K562 (cell line): ENCODE measurements around the gene KIFAP3. TPM values are rescaled to one million over a fixed set of nuclear protein-coding genes. Genes with fewer than 3 reads are reported as not detected.

Source experiments
- ATAC-seq: fragments of 200-7000 bp; cut with Tn5 transposase; 3 replicates; pipeline ENCODE4 v1.9.1; 2020; ENCODE audit warnings: moderate library complexity
- BruUV-seq: library from RNA; stranded (reverse); fragments of 400-500 nt; replicated peaks from 2 replicates; lab custom pipeline; 2021; lab: Mats Ljungman, UMichigan
- CTCF ChIA-PET: fragments of 300-600 bp; formaldehyde crosslinking; extraction: SDS; loops from one replicate; lab custom pipeline; 2021; ENCODE audit warnings: low intra/inter-chr PET ratio; lab: Yijun Ruan, JAX
- POLR2A ChIA-PET: fragments of 300-600, 350-650 bp; sonication (Branson Sonifier 250); formaldehyde crosslinking; extraction: SDS; loops from one replicate; lab custom pipeline; 2021; ENCODE audit warnings: antibody characterized with exemption, inconsistent platforms; lab: Yijun Ruan, JAX
- DNase-seq, 4 experiments: peaks; one replicate each; pipeline versions ENCODE4 v3.0.0 to v3.0.0-alpha.2; 2011 to 2018; ENCODE audit warnings: low spot score in 3 of 4, mixed read lengths in 3 of 4; ENCODE audit errors: extremely low read depth in 1 of 4
- FAIRE-seq: peaks from 2 replicates; lab custom pipeline; 2011; peaks lifted over from hg19 to GRCh38; lab: Jason Lieb, UNC
- H2AFZ ChIP-seq: 2 replicates; pipeline ENCODE4 v1.6.0; 2011; ENCODE audit warnings: low read depth, low read length, control low read depth, inconsistent platforms
- H3K27ac ChIP-seq: fragments of 200-600 bp; 3 replicates; pipeline ENCODE4 v1.8.0; 2011; ENCODE audit warnings: low read depth, mild to moderate bottlenecking, control low read depth, inconsistent platforms, low read length, moderate library complexity, mixed read lengths; ENCODE audit errors: extremely low read depth
- H3K27me3 ChIP-seq, 2 experiments: fragments of 300-600 bp in 1 of 2; 2 replicates in 1 of 2; 3 replicates in 1 of 2; pipeline versions ENCODE4 v1.6.0 to v1.8.0; 2011; ENCODE audit warnings: inconsistent platforms in 2 of 2, low read length in 2 of 2, mild to moderate bottlenecking in 1 of 2, mixed read lengths in 1 of 2, moderate library complexity in 1 of 2; ENCODE audit not compliant: control insufficient read depth in 2 of 2, insufficient read depth in 2 of 2
- H3K36me3 ChIP-seq: fragments of 300-600 bp; 3 replicates; pipeline ENCODE4 v1.8.0; 2011; ENCODE audit warnings: mild to moderate bottlenecking, low read length, inconsistent platforms; ENCODE audit not compliant: control insufficient read depth, insufficient read depth
- H3K4me1 ChIP-seq, 2 experiments: fragments of 200-600 bp in 1 of 2; replicated peaks in 1 of 2; 2 replicates in 1 of 2; 3 replicates in 1 of 2; pipeline versions ENCODE4 v1.5.1 to v1.8.0; 2011; ENCODE audit warnings: inconsistent platforms in 2 of 2, low read length in 2 of 2, mild to moderate bottlenecking in 1 of 2, mixed read lengths in 1 of 2, moderate library complexity in 1 of 2; ENCODE audit not compliant: control insufficient read depth in 2 of 2, insufficient read depth in 2 of 2
- H3K4me2 ChIP-seq: 2 replicates; pipeline ENCODE4 v1.6.1; 2011; ENCODE audit warnings: low read length, control low read depth, inconsistent platforms, mixed read lengths; ENCODE audit not compliant: insufficient read depth
- H3K4me3 ChIP-seq: fragments of 200-600 bp; sonication (generic), shearing (Covaris generic); 2 replicates; pipeline ENCODE4 v1.5.1; 2016; ENCODE audit warnings: control low read depth, inconsistent platforms
- H3K79me2 ChIP-seq: fragments of 200-600 bp; 3 replicates; pipeline ENCODE4 v1.8.0; 2011; ENCODE audit warnings: low read length, inconsistent platforms; ENCODE audit not compliant: control insufficient read depth, insufficient read depth
- H3K9ac ChIP-seq, 2 experiments: 2 replicates each; pipeline versions ENCODE4 v1.6.0 to v1.6.1; 2011; ENCODE audit warnings: low read depth in 2 of 2, low read length in 2 of 2, control low read depth in 1 of 2, inconsistent platforms in 1 of 2, mild to moderate bottlenecking in 1 of 2, mixed read lengths in 1 of 2; ENCODE audit not compliant: insufficient read depth in 1 of 2
- H3K9me1 ChIP-seq: one replicate; pipeline ENCODE4 v1.6.0; 2011; ENCODE audit warnings: inconsistent platforms, mild to moderate bottlenecking, low read length, moderate library complexity; ENCODE audit not compliant: control insufficient read depth, insufficient read depth
- H3K9me3 ChIP-seq: replicated peaks from 2 replicates; pipeline ENCODE4 v1.5.1; 2011; ENCODE audit warnings: low read depth, low read length, inconsistent platforms; ENCODE audit not compliant: control insufficient read depth, insufficient read depth
- H4K20me1 ChIP-seq: replicated peaks from 2 replicates; pipeline ENCODE4 v1.6.1; 2011; ENCODE audit warnings: low read length, inconsistent platforms, mixed read lengths; ENCODE audit not compliant: control insufficient read depth, insufficient read depth
- HCFC1 ChIP-seq: IDR thresholded peaks from 2 replicates; pipeline ENCODE4 v1.6.1; 2012; ENCODE audit warnings: low read depth, low read length, improper control_type of control experiment
- KDM5B ChIP-seq: fragments of 200-600 bp; sonication (generic); IDR thresholded peaks from 2 replicates; pipeline ENCODE4 v1.6.1; 2012; ENCODE audit warnings: low read depth, mild to moderate bottlenecking, moderate library complexity, low read length, control low read depth, inconsistent platforms; ENCODE audit not compliant: insufficient replicate concordance
- NFATC3 ChIP-seq: fragments of 450-650 bp; IDR thresholded peaks from 2 replicates; pipeline ENCODE4 v1.6.1; 2017; ENCODE audit warnings: mild to moderate bottlenecking
- NUFIP1 ChIP-seq: fragments of 450-650 bp; IDR thresholded peaks from 2 replicates; pipeline ENCODE4 v1.6.1; 2018; ENCODE audit not compliant: partially characterized antibody
- PCBP1 ChIP-seq: fragments of 200-400 bp; formaldehyde crosslinking; IDR thresholded peaks from 2 replicates; pipeline ENCODE4 v1.6.1; 2018; ENCODE audit warnings: mild to moderate bottlenecking, low read depth, low read length; ENCODE audit not compliant: poor library complexity, severe bottlenecking
- STAT5A ChIP-seq: IDR thresholded peaks from 2 replicates; pipeline ENCODE4 v1.6.1; 2012; ENCODE audit warnings: low read length, inconsistent platforms, borderline replicate concordance
- in situ Hi-C: fragments of 300-500 bp; cut with MboI; formaldehyde crosslinking; loops from 4 replicates; pipeline ENCODE4 v1.15.0; 2018; ENCODE audit warnings: inconsistent platforms, mixed read lengths
- intact Hi-C: fragments of 100-400 bp; cut with micrococcal nuclease; formaldehyde crosslinking; loops from 2 replicates; pipeline ENCODE4 v1.14.2; 2022
- polyA plus RNA-seq, 8 experiments: library from polyadenylated mRNA; depleted of rRNA in 4 of 8; stranded (reverse) in 5 of 8; unstranded in 3 of 8; fragments of >200 nt; fragmentation: Nextera tagmentation in 2 of 8; fragmentation: Illumina TruSeq in 1 of 8; extraction: Ambion mirVana in 2 of 8; extraction: Trizol in 1 of 8; gene quantifications; 2 replicates each; pipeline versions ENCODE4 v1.2.1 to v1.2.3, GENCODE V29; 2011 to 2014; ENCODE audit warnings: inconsistent platforms in 1 of 8, missing spikeins in 1 of 8
- total RNA-seq, 7 experiments: library from RNA; depleted of rRNA in 6 of 7; stranded (reverse); fragments of >200 nt in 6 of 7; fragmentation: Illumina TruSeq in 2 of 7; extraction: Trizol in 2 of 7; gene quantifications; 2 replicates each; pipeline versions ENCODE4 v1.2.1 to v1.2.3, GENCODE V29; 2011 to 2021; ENCODE audit warnings: low replicate concordance in 1 of 7

Gene KIFAP3
- total and polyA plus RNA-seq, 9 of the 15 experiments (the other 6 are each of a cell fraction or from before 2014, with no cell fraction given), result 8.8 to 17.5 (median 11.8) TPM

GRCh38 chr1:169900571-169900970, 173.9 kb downstream of the KIFAP3 start:
- TF ChIP-seq STAT5A (no peak), PCBP1 (no peak), NUFIP1 (no peak), KDM5B (no peak), NFATC3 (no peak), HCFC1 (no peak)
- Histone ChIP-seq H3K79me2 (no peaks in the 10 kb centered on the region), H3K4me2 (no peak overlapping the region), H3K4me3 (no peak overlapping the region), H4K20me1 (no peaks in the 10 kb centered on the region), H3K27me3 (0 out of 5 replicates have a peak, but pooled peaks cover 0 to 2% of the 10 kb centered on the region in 2 experiments), H3K36me3 (no peaks in the 10 kb centered on the region), H3K9me1 (no peaks in the 10 kb centered on the region), H3K9ac (no peak overlapping the region), H3K9me3 (no peaks in the 10 kb centered on the region), H3K4me1 (peaks cover 0 to 11% of the 10 kb centered on the region in 2 experiments; a peak in 3 of 5 replicates), H3K27ac (no peak overlapping the region), H2AFZ (no peak overlapping the region)
- BruUV-seq, result no TSS peak
- intact Hi-C loops (no loop called here), in situ Hi-C loops (no loop called here)
- ATAC-seq (no peak), FAIRE-seq (no peak), DNase-seq (no peak)
- POLR2A ChIA-PET, result no interaction called here
- CTCF ChIA-PET, result no interaction called here
